UCSD-AML1 (cell line): ENCODE data around the gene MSGN1.
"Not testable (repeated sequence)": the region's sequence is repeated elsewhere in the genome, so short reads cannot be mapped to it uniquely, and the experiment has no call there.

ENCODE experiments used
- DNase-seq: peaks from one replicate; lab custom pipeline; 2025; ENCODE audit not compliant: unreplicated experiment; lab: John Stamatoyannopoulos, UW

The MSGN1 gene

GRCh38 chr2:17805166-17805565, 11.1 kb upstream of the MSGN1 start:
- DNase-seq, result no peak

- DNase-seq, result no peak
These were observed 10.4 kb upstream of the MSGN1 start for GRCh38 chr2:17805717-17806363.

- DNase-seq, result no peak
These were observed 3.1 kb upstream of the MSGN1 start for GRCh38 chr2:17813010-17813741.

GRCh38 chr2:17813742-17814473, 2.4 kb upstream of the MSGN1 start:
- no peak for DNase-seq

- no peak for DNase-seq
These were observed 1.7 kb upstream of the MSGN1 start for GRCh38 chr2:17814601-17815000.

GRCh38 chr2:17815468-17816184, 634 bp upstream of the MSGN1 start:
- no peak for DNase-seq

- no peak for DNase-seq
These were observed 2.1 kb downstream of the MSGN1 start for GRCh38 chr2:17818235-17818815.

GRCh38 chr2:17821080-17821479, 4.8 kb downstream of the MSGN1 start:
- no peak for DNase-seq

- DNase-seq, result no peak
These were observed 5.5 kb downstream of the MSGN1 start for GRCh38 chr2:17821535-17822444.

GRCh38 chr2:17822445-17823117, 6.3 kb downstream of the MSGN1 start:
- DNase-seq, result no peak

- not testable (repeated sequence) for DNase-seq
These were observed 7.4 kb downstream of the MSGN1 start for GRCh38 chr2:17823646-17824045.

GRCh38 chr2:17827316-17827715, 11.1 kb downstream of the MSGN1 start:
- DNase-seq, result no peak

GRCh38 chr2:17827785-17828184, 11.5 kb downstream of the MSGN1 start:
- no peak for DNase-seq

- DNase-seq, result peak; percentile 73
These were observed 14.1 kb downstream of the MSGN1 start for GRCh38 chr2:17830053-17831034.

- no peak for DNase-seq
These were observed 19.3 kb downstream of the MSGN1 start for GRCh38 chr2:17835516-17835915.

GRCh38 chr2:17839959-17840358, 23.7 kb downstream of the MSGN1 start:
- DNase-seq, result no peak

- no peak for DNase-seq
These were observed 27.2 kb downstream of the MSGN1 start for GRCh38 chr2:17843457-17843856.

- DNase-seq, result no peak
These were observed 29.5 kb downstream of the MSGN1 start for GRCh38 chr2:17845806-17846205.
